GM23338 (cell line): ENCODE results near the gene WNK2. TPM values are rescaled to one million over a fixed set of nuclear protein-coding genes. Genes with fewer than 3 reads are reported as not detected.

ENCODE experiments used
- ATAC-seq: fragments of 200-7000 bp; cut with Tn5 transposase; 3 replicates; pipeline ENCODE4 v1.9.1; 2020
- DNase-seq: peaks from one replicate; pipeline ENCODE4 v3.0.0-alpha.2; 2015; ENCODE audit warnings: low spot score
- H2AFZ ChIP-seq: fragments of 200-600 bp; sonication (generic); 2 replicates; pipeline ENCODE4 v1.8.0; 2016; ENCODE audit warnings: antibody characterized with exemption, mild to moderate bottlenecking, moderate library complexity
- H3F3A ChIP-seq: fragments of 200-600 bp; sonication (generic); replicated peaks from 2 replicates; pipeline ENCODE4 v1.8.0; 2017; ENCODE audit warnings: antibody characterized with exemption, mixed run types, low read depth
- H3K27ac ChIP-seq: fragments of 200-600 bp; sonication (generic); 2 replicates; pipeline ENCODE4 v1.6.1; 2016; ENCODE audit warnings: low read depth
- H3K27me3 ChIP-seq: fragments of 200-600 bp; sonication (generic); 2 replicates; pipeline ENCODE4 v1.8.0; 2016; ENCODE audit warnings: mild to moderate bottlenecking, mixed run types, moderate library complexity; ENCODE audit not compliant: insufficient read depth
- H3K36me3 ChIP-seq: fragments of 200-600 bp; sonication (generic); 2 replicates; pipeline ENCODE4 v1.8.0; 2016; ENCODE audit warnings: mild to moderate bottlenecking; ENCODE audit not compliant: insufficient read depth
- H3K4me1 ChIP-seq: fragments of 200-600 bp; sonication (generic); 2 replicates; pipeline ENCODE4 v1.8.0; 2016; ENCODE audit warnings: mild to moderate bottlenecking, moderate library complexity; ENCODE audit not compliant: insufficient read depth
- H3K4me2 ChIP-seq: fragments of 200-600 bp; sonication (generic); 2 replicates; pipeline ENCODE4 v1.7.1; 2017; ENCODE audit warnings: mixed run types
- H3K4me3 ChIP-seq: fragments of 200-600 bp; sonication (generic); 2 replicates; pipeline ENCODE4 v1.6.1; 2016; ENCODE audit warnings: mixed run types
- H3K79me2 ChIP-seq: fragments of 200-600 bp; sonication (generic); replicated peaks from 2 replicates; pipeline ENCODE4 v1.8.0; 2017; ENCODE audit warnings: mild to moderate bottlenecking; ENCODE audit not compliant: insufficient read depth
- H3K9me2 ChIP-seq: fragments of 200-600 bp; sonication (generic); 2 replicates; pipeline ENCODE4 v1.8.0; 2017; ENCODE audit not compliant: insufficient read depth
- H4K20me1 ChIP-seq: fragments of 200-600 bp; sonication (generic); replicated peaks from 2 replicates; pipeline ENCODE4 v1.8.0; 2017; ENCODE audit warnings: mild to moderate bottlenecking; ENCODE audit not compliant: insufficient read depth
- H3K27ac Mint-ChIP-seq: 2 replicates; pipeline ENCODE4 v1.8.0; 2020; ENCODE audit warnings: inconsistent platforms, mild to moderate bottlenecking, moderate library complexity, mixed read lengths
- H3K27me3 Mint-ChIP-seq: 3 replicates; pipeline ENCODE4 v1.8.0; 2022; ENCODE audit warnings: low read depth, mild to moderate bottlenecking, moderate library complexity, mixed read lengths, inconsistent platforms; ENCODE audit not compliant: insufficient read depth, poor library complexity
- H3K36me3 Mint-ChIP-seq: 3 replicates; pipeline ENCODE4 v1.8.0; 2021; ENCODE audit warnings: low read depth, mild to moderate bottlenecking, inconsistent platforms, moderate library complexity, mixed read lengths
- H3K4me1 Mint-ChIP-seq: 3 replicates; pipeline ENCODE4 v1.8.0; 2020; ENCODE audit warnings: mild to moderate bottlenecking, inconsistent platforms, mixed read lengths
- H3K4me3 Mint-ChIP-seq: 3 replicates; pipeline ENCODE4 v1.8.0; 2021; ENCODE audit warnings: moderate library complexity, mild to moderate bottlenecking, inconsistent platforms, mixed read lengths
- H3K9me3 Mint-ChIP-seq: 3 replicates; pipeline ENCODE4 v1.8.0; 2020; ENCODE audit warnings: moderate library complexity, mild to moderate bottlenecking, inconsistent platforms, mixed read lengths
- CREB1 ChIP-seq: fragments of 250-450 bp; sonication (Bioruptor Pico); IDR thresholded peaks from 2 replicates; pipeline ENCODE4 v1.5.0; 2020; ENCODE audit warnings: low read depth, mild to moderate bottlenecking, moderate library complexity
- CTCF ChIP-seq, 2 experiments: fragments of 200-600 bp in 1 of 2; sonication (generic) in 1 of 2; conservative IDR thresholded peaks; 2 replicates each; pipeline versions ENCODE4 v1.5.1 to v1.6.1; 2016 to 2017; ENCODE audit warnings: antibody characterized with exemption in 2 of 2, low read depth in 2 of 2, mild to moderate bottlenecking in 2 of 2, moderate library complexity in 1 of 2
- EZH2 ChIP-seq: fragments of 200-600 bp; sonication (generic); IDR thresholded peaks from one replicate; pipeline ENCODE4 v1.8.0; 2017; ENCODE audit warnings: antibody characterized with exemption, mild to moderate bottlenecking, low read depth; ENCODE audit not compliant: unreplicated experiment
- EZH2phosphoT487 ChIP-seq: fragments of 200-600 bp; sonication (generic); IDR thresholded peaks from one replicate; pipeline ENCODE4 v1.8.1; 2018; ENCODE audit warnings: antibody characterized with exemption; ENCODE audit not compliant: unreplicated experiment
- JUNB ChIP-seq: IDR thresholded peaks from one replicate; pipeline ENCODE4 v1.6.1; 2016; ENCODE audit warnings: antibody characterized with exemption; ENCODE audit not compliant: unreplicated experiment
- REST ChIP-seq: IDR thresholded peaks from one replicate; pipeline ENCODE4 v1.6.1; 2018; ENCODE audit warnings: antibody characterized with exemption; ENCODE audit not compliant: unreplicated experiment
- STAT1 ChIP-seq: IDR thresholded peaks from one replicate; pipeline ENCODE4 v1.6.1; 2016; ENCODE audit warnings: antibody characterized with exemption; ENCODE audit not compliant: unreplicated experiment
- ZNF114 ChIP-seq: fragments of 250-450 bp; sonication (Bioruptor Pico); IDR thresholded peaks from 2 replicates; pipeline ENCODE4 v1.5.0; 2020; ENCODE audit warnings: mild to moderate bottlenecking, moderate library complexity
- ZNF331 ChIP-seq: fragments of 250-450 bp; sonication (Bioruptor Pico); IDR thresholded peaks from 2 replicates; pipeline ENCODE4 v1.5.0; 2020; ENCODE audit warnings: low read depth, mild to moderate bottlenecking, moderate library complexity
- ZNF462 ChIP-seq: fragments of 250-450 bp; sonication (Bioruptor Pico); IDR thresholded peaks from 2 replicates; pipeline ENCODE4 v1.5.0; 2020; ENCODE audit warnings: mild to moderate bottlenecking, moderate library complexity
- polyA plus RNA-seq: library from polyadenylated mRNA; unstranded; fragments of >200 nt; fragmentation: Nextera tagmentation; extraction: Ambion mirVana; gene quantifications from 2 replicates; pipeline ENCODE4 v1.2.1, GENCODE V29; 2016
- total RNA-seq: library from RNA; depleted of rRNA; stranded (reverse); fragments of >200 nt; shearing (Covaris generic); gene quantifications from 2 replicates; pipeline ENCODE4 v1.2.3, GENCODE V29; 2014

WNK2 gene
- total and polyA plus RNA-seq, 2 experiments from 2014 or later: 56.4 to 102 TPM

GRCh38 chr9:93211654-93212001, 27.7 kb downstream of the WNK2 start (continued):
- no peak for TF ChIP-seq ZNF331 (CRISPR knock-in tag)
- TF ChIP-seq EZH2: no peak
- TF ChIP-seq ZNF114 (CRISPR knock-in tag): no peak
- TF ChIP-seq CREB1 (CRISPR knock-in tag): no peak
- no peak for TF ChIP-seq CTCF (conservative IDR thresholded peaks at IDR 0.05; ENCODE audit: low read depth in 2 of 2)
- no peak for TF ChIP-seq REST

GRCh38 chr9:93212409-93212808, 28.5 kb downstream of the WNK2 start:
- peaks cover 14% of the 10 kb centered on the region for H4K20me1 ChIP-seq
- ATAC-seq: no peak
- no peaks in the 10 kb centered on the region for H3K36me3 ChIP-seq
- Mint-ChIP-seq H3K4me1 (no peaks in the 10 kb centered on the region), H3K4me3 (no peak overlapping the region), H3K27ac (no peak overlapping the region), H3K9me3 (peaks cover 8% of the 10 kb centered on the region), H3K36me3 (peaks cover 9% of the 10 kb centered on the region), H3K27me3 (peaks cover 6% of the 10 kb centered on the region)
- no peak for DNase-seq
- no peak overlapping the region for H3K27ac ChIP-seq
- H3K4me2 ChIP-seq: no peak overlapping the region
- no peaks in the 10 kb centered on the region for H3K27me3 ChIP-seq
- no peaks in the 10 kb centered on the region; the same call in 1 of the 2 replicates for H3K9me2 ChIP-seq
- no peak overlapping the region for H2AFZ ChIP-seq
- H3K4me3 ChIP-seq: no peak overlapping the region
- H3F3A ChIP-seq: peaks cover 13% of the 10 kb centered on the region
- H3K79me2 ChIP-seq: peaks cover 44% of the 10 kb centered on the region
- no peaks in the 10 kb centered on the region for H3K4me1 ChIP-seq
- TF ChIP-seq ZNF331 (CRISPR knock-in tag): no peak
- TF ChIP-seq ZNF462 (CRISPR knock-in tag): no peak
- no peak for TF ChIP-seq JUNB
- TF ChIP-seq EZH2phosphoT487: no peak
- no peak for TF ChIP-seq CTCF (conservative IDR thresholded peaks at IDR 0.05; ENCODE audit: low read depth in 2 of 2)
- no peak for TF ChIP-seq ZNF114 (CRISPR knock-in tag)
- no peak for TF ChIP-seq EZH2
- TF ChIP-seq STAT1: no peak
